GM18909 (cell line): ENCODE results near the gene ARHGEF4.

ENCODE experiments used
- ATAC-seq: cut with Tn5 transposase; IDR thresholded peaks from one replicate; pipeline ENCODE4 v1.9.1; 2021; ENCODE audit warnings: mild to moderate bottlenecking; ENCODE audit not compliant: unreplicated experiment, poor library complexity

The ARHGEF4 gene

DNA sequence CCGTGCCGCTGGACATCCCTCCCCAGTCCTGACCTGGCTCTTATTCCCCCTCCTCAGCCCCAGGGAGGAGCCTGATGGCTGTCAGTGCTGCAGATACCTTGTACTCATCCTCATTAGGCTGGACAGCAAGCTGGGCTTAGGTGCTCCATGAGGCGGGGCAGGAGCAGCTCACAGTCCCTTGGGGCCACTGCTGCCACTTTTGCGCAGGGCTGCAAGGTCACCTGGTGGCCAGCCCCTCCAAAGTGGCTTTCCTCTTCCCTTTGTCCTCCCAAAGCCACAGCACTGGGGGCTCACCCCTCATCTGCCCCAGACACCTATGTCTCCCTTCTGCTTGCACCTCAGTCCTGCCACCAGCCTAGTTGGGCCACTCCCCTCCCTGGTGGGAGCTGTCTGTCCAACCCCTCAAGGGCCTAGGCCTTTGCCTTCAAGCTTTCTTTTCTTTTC is 195.7 kb downstream of the ARHGEF4 start:
- no peak for ATAC-seq

DNA sequence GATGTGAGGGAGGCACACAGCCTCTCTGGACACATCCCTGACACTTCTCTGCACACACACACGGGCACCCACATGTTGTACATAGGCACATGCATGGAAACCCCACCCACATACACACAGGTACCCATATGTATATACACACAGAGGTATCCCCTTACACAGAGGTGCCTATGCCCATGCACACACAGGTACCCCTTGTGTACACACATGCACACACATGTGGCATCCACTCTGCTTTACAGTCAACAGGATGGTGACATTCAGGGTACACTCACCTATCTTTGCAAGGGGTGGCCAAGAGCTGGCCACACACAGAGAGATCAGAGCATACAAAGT is 197.0 kb downstream of the ARHGEF4 start:
- ATAC-seq: no peak

DNA sequence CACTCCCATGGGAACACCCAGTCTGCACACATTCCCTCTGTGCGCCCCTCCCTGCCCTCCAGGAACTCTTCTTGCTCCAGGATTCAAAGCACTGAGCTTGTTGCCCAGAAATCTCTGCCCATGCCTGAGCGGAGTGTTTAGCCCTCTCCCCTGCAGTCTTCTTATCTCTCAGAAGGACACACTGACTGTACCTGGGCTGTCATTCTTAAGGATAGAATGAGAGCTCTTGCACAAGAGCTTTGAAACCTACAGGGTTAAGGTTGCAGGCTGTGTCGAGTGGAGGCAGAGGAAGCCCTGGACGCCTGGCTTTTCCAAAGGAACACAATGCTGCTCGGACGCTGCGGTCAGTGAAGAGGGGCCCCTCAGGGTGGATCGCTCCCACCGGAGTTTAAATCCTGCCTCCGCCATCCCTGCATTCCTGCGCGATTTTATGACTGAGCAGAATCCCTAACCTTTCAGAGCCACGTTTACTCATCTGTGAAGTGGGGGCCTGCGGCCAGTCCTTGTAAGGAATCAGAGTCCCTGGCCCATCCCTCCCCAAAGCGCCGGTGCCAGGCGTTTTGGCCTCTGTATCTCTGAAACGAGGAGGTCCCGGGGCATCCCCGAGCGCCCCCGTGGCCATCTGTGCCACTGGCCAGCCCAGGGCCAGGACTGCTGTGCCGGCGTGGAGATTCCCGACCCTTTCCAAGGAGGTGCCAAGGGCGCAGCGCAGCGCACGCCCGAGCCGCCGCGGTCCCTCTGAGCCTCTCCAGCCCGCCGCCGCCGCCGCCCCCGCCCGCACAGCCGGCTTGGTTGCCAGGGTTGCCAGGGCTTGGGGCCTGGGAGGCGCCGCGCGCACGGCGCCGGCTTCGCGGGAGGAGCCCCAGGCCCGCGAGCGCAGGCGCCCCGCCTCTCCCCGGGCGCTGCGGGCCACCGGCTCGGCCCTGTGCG is 197.7 kb downstream of the ARHGEF4 start:
- ATAC-seq: no peak

DNA sequence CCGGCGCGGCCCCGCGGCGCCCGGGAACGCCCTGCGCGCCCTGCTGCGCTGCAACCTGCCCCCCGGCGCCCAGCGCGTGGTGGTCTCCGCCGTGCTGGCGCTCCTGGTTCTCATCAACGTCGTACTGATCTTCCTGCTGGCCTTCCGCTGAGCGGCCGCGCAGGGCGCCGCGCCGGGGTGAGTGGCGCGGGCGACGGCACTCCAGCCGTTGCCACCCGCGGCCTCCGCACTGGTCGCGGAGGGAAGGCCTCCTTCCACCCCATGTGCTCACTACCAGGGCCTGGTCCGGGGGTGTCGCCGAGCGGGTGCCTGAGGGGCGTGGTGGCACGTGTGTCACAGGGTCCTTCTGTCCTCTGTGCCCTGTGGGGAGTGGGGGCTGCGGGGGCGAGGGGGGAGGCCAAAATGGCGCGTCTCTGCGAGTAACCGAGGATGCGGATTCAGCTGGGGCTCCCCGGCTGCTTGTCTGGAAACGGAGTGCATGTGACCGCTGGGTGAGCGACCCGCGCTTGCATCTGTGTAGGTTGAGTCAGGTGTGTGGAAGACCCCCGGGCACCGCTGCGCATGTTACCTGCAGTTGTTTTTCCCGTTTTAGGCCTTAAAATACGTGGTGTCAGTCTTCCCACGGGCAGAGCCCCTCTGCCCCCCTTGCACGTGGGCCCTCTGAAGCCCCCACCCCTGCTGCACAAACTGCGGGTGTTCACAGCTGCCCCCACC is 198.6 kb downstream of the ARHGEF4 start:
- no peak for ATAC-seq

DNA sequence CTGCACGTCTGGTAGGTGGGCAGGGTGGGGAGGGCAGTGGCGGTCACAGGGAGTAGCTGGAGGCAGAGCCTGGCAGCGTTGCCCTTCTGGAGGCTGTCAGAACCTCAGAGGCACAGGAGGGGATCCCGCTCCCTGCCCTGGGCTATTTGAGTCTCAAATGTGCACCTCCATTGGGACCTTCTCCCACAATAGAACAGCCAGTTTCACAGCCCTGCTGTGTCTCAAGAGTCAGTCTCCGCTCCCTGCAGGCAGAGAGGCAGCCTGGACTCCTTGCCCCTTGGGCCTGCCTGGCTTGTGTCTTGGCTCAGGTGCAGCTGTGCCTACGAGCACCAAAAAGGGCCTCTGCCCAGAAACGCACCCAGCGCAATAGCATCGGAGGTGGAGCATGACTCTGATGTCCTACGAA is 199.1 kb downstream of the ARHGEF4 start:
- ATAC-seq: no peak

DNA sequence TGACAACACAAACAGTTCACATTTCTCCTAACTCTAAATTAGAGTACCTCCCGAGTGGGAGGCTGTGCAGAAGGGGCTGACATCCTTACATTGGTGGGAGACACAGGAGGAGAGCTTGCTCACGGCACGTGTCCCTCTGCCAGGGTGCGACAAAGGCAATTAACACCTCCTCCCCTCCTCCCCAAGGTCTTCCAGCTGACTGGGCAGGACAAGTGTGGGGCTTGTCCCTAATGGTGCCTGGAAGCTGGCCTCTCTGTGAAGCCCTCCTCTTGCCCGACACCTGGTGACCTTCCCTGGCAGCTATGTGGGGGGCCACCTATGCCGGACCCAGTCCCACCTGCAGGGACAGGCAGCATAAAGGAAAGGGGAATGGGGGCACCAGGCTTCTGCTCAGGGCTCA is 199.6 kb downstream of the ARHGEF4 start:
- no peak for ATAC-seq

DNA sequence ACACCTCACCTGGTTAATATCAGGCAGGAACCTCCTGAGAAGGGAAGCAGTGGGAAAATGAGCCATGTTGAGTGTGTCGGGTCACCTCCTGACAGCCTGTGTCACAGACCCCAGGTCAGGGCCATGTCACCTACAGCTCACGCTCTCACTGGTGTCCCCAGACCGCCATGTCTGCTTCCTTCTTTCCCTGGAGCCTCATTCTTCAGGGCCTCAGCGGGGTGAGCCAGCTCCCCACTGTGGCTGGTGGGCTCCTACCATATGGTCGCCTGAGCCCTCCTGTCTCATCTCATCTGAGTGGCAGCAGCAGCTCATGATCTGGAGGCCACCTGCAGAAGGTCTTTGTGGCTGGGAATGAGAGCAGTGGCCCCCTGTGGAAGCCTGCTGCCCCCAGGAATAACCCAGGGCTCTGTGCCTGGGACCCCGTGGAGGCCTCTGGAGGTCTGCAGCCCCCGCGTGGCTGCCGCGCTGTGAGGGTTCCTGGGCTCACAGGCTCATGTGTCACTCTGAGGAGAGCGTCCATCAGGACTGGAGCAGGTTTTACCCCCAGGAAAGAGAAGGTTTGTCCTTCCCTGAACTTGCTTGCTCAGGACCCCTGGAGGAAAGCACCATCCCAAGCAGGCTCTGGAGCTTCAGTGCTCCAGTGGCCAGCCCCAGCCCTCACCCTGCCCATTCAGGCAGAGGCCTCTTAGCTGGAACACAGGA is 200.1 kb downstream of the ARHGEF4 start:
- ATAC-seq: no peak

DNA sequence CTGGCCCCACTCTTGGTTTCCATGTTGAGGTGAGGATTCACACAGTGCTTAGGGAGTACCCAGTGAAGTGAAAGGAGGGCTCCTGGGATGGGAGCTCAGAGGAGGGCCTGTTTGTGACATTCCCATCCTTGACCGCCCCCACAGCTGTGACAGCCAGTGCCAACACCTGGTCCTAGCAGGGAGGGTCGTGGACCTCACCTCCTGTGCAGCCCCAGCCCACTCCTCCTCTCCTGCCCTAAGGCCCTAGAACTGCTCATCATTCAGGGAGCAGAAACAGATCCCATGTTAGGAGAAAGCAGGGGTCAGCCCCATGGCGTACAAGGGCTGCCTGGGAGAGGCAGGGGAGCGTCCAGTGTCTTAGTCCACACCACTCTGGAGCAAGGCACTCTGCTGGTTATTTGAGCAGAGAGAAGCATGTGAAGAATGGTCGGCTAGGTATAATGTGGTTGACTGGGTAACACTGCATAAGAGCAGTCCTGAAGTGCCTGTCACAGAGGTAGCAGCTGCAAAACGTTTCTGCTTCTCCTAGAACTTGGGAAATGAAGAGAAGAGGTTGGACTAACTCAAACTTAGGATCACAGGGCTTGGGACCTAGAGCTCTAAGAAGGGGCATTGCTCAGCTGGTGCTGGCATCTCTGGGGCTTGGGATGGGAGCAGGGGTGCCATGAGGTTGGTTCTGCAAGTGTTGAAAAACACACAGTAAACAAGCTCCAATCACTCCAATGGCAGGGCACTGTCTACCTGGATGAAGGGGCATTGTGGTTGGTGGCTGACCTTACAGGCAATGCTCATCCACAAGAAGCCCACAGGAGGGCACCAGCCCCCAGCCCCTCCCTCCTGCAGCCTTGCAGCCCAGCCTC is 200.9 kb downstream of the ARHGEF4 start:
- no peak for ATAC-seq

DNA sequence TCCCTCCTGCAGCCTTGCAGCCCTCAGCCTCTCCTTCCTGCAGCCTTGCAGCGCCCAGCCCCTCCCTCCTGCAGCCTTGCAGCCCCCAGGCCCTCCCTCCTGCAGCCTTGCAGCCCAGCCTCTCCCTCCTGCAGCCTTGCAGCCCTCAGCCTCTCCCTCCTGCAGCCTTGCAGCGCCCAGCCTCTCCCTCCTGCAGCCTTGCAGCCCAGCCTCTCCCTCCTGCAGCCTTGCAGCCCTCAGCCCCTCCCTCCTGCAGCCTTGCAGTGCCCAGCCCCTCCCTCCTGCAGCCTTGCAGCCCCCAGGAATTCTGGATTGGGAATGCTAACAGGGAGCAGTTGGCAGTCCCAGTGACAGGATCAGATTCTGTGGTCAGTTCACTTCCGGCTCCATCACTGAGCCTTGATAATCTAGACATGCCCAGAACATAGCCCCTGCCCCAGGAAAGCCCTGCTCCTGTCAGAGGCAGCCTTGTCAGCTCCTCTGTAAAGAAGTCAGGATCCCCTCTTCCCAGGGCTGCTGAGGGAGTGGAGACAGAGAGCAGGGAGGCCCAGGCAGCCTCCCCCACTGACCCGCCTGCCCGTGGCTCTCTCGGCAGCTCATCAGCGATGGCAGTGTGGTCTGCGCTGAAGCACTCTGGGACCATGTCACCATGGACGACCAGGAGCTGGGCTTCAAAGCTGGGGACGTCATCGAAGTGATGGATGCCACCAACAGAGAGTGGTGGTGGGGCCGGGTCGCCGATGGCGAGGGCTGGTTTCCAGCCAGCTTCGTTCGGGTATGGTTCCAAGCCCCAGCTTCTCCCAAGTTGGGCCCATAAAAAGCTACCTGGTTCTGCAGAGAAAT is 201.8 kb downstream of the ARHGEF4 start:
- no peak for ATAC-seq

DNA sequence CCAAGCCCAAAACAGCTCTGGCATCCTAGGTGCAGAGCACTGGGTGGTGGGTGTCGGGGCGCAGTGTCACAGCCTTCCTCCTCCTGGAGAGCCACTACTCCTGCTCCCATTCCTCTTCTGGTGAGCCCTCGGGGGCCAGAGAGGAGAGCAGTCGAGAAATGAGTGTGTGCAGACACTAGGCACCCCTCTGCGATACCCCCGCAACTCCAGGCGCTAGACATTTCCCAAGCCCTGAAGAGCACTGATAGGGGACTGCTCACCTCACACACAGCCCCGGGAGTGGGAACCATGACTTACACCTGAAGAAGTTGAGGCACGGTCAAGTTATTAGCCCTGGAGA is 202.4 kb downstream of the ARHGEF4 start:
- no peak for ATAC-seq

DNA sequence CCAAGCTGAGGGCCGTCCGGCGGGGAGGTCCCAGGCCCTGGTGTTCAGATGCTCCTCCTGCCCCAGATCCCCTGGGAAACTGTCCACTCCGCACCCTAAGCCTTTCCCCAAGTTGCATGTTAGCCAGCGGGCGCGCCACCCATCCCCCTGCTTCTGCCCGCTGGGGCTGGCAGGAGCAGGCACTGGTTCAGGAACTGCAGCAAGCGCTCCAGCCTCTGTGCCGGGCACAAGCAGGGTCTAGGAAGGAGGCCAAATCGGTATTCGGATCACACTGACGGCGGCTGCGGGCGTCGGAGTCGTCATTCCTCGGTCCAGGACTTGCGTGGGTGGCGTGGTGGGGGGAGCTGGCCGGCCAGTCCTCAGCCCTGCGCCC is 202.8 kb downstream of the ARHGEF4 start:
- no peak for ATAC-seq

DNA sequence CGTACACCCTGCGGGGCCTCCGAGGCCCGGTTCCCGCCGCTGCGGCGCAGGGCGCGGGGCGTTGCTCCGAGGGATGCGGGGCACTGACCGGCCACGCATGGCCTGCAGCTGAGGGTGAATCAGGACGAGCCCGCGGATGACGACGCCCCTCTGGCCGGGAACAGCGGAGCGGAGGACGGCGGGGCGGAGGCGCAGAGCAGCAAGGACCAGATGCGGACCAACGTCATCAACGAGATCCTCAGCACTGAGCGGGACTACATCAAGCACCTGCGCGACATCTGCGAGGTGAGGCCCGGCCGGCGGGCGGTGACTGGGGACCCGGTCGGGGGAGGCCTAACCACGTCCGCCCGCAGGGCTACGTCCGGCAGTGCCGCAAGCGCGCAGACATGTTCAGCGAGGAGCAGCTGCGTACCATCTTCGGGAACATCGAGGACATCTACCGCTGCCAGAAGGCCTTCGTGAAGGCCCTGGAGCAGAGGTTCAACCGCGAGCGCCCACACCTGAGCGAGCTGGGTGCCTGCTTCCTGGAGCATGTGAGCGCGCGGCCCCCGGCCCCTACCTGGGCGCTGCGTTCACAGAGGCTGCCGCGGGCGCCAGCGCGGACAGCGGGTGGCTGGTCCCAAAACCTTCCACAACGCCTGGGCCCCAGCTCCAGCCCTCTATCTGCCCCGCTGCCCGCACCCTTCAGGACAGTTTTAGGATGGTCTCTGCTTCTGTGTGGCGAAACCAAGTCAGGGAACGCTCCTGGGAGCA is 203.4 kb downstream of the ARHGEF4 start:
- ATAC-seq: no peak

DNA sequence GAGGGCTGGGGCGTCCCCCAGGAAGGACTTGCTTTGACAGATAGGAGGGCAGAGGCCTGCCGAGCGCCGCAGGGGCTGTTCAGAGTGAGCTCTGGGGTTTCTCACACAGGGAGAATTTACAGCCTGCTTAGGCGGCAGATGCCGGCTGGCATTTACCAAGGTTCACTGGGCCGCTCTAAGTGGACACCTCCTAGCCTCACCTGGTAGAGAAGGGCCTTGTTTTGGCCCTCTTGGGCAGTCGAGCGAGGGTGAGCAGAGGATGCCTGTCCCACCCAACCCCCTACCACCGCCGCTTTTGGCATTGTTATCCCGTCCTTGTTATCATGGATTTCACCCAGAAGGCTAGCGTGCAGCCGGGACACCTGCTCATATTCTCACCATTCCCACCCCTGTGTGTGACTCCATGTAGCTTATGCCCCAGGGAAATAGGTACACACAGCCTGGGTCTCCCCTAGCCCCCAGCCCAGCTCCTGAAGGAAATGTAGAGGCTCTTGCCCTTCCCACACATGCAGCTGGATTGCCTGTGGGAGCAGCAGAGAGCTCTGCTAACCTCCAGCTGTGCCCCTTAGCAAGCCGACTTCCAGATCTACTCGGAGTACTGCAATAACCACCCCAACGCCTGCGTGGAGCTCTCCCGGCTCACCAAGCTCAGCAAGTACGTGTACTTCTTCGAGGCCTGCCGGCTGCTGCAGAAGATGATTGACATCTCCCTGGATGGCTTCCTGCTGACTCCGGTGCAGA is 204.1 kb downstream of the ARHGEF4 start:
- ATAC-seq: no peak

DNA sequence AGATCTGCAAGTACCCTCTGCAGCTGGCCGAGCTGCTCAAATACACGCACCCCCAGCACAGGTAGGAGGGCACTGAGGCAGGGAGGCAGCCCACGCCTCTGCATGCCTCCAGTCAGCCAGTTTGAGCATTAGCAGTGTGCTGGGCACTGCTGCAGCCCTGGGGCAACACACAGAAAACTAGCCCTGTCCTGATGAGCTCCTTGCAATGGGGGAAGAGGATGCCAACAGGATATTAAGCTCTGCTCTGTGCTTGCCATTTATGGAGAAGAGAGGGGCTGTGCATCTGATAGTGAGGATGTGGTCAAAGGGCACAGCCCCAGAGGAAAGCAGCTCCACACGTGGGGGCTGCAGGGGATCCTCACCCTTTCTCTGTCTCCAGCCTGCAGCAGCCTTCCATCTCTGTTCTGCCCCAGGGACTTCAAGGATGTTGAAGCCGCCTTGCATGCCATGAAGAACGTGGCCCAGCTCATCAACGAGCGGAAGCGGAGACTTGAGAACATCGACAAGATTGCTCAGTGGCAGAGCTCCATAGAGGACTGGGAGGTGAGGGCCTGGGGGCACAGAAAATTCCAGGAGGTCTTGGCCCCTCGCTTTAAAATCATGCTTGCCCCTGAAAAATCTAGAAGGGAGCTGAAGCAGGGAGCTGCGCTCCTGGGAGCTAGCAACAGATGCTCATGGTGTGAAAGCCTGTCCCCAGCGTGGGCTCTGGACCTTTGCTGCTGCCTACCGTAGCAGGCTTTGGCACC is 204.9 kb downstream of the ARHGEF4 start:
- no peak for ATAC-seq

DNA sequence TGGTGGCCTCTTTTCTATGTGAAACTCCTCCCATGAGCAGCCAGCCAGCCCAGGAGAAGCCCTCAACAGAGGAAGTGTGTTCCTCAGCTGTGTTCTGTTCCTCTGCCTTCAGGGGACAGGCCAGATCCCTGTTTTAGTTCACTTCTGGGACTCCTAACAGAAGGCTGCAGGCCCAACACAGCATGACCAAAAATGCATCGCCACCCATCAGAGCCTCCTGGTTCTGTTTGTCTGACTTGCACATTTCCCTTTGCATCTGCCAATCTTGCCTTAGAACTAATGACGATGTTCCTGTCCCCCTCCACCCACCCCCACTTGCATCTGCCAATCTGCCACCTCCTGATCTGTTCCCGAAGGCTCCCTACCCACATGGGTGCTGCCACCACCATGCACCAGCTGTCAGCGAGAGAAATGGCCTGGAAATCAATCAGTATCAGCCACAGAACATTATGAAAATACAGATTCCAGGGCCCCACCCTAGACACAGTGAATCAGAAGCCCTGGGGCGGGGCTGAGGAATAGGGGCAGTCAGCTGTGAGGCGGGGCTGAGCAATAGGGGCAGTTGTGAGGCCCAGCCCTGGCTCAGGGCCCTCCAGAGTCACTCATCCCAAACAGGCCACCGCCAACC is 205.5 kb downstream of the ARHGEF4 start:
- no peak for ATAC-seq

DNA sequence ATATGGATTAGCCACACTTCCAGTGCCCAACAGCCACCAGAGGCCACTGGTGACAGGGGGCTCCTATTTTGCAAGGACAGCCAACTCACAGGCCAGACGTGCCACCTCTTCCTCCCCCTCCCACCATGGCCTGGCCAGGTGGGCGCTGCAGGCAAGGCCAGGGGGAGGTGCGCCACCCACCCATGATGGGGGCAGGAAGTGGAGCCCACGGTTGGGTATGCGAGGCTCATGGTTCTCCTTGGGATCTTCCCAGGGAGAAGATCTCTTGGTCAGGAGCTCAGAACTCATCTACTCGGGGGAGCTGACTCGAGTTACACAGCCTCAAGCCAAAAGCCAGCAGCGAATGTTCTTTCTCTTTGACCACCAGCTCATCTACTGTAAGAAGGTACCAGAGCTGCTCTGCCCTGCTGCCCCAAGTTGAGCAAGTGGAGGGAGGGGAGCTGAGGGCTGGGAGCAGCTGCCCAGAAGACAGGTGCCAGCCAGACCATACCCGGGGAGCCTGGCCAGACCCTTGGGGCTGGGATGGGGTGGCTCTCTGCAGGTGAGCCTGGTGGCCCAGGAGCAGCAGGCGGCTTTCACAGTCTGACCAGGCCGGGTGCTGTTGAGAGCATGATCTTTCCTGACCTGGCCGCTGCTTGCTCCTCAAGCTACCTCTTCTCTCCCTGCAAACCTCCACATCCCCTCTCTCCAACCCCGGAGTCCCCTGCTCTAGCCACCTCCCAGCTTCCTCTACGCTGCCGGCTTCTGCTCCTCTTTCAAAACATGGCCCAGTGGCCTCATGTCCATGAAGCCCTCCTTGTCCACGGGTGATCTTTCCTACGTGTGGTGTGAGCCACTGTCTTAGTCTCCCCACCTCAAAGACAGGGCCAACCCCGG is 206.7 kb downstream of the ARHGEF4 start:
- ATAC-seq: no peak
